Muscle layer of duodenum (tissue), 2 donors: ENCODE results near the gene RUFY3.

Experiments used
- H3K27ac ChIP-seq: one replicate; pipeline ENCODE4 v1.7.0; 2013; ENCODE audit warnings: mild to moderate bottlenecking, low read length
- H3K27me3 ChIP-seq: one replicate; pipeline ENCODE4 v1.7.0; 2013; ENCODE audit warnings: low read depth, mild to moderate bottlenecking, control low read depth, low read length
- H3K36me3 ChIP-seq, 2 donors: one replicate each; pipeline ENCODE4 v1.7.0; 2013; ENCODE audit warnings: low read length in 2 of 2, control low read depth in 1 of 2, mild to moderate bottlenecking in 1 of 2; ENCODE audit not compliant: insufficient read depth in 2 of 2, control insufficient read depth in 1 of 2
- H3K4me1 ChIP-seq, 2 donors: one replicate each; pipeline ENCODE4 v1.7.0; 2013; ENCODE audit warnings: low read length in 2 of 2, mild to moderate bottlenecking in 2 of 2, control low read depth in 1 of 2, moderate library complexity in 1 of 2; ENCODE audit not compliant: insufficient read depth in 2 of 2, control insufficient read depth in 1 of 2
- H3K4me3 ChIP-seq, 2 donors: one replicate each; pipeline ENCODE4 v1.7.0; 2013; ENCODE audit warnings: low read length in 2 of 2, low read depth in 1 of 2, mild to moderate bottlenecking in 1 of 2
- H3K9me3 ChIP-seq, 2 donors: one replicate each; pipeline ENCODE4 v1.7.0; 2013; ENCODE audit warnings: low read length in 2 of 2, control low read depth in 1 of 2, mild to moderate bottlenecking in 1 of 2; ENCODE audit not compliant: control insufficient read depth in 1 of 2
- donor health status: healthy.

Gene RUFY3

DNA sequence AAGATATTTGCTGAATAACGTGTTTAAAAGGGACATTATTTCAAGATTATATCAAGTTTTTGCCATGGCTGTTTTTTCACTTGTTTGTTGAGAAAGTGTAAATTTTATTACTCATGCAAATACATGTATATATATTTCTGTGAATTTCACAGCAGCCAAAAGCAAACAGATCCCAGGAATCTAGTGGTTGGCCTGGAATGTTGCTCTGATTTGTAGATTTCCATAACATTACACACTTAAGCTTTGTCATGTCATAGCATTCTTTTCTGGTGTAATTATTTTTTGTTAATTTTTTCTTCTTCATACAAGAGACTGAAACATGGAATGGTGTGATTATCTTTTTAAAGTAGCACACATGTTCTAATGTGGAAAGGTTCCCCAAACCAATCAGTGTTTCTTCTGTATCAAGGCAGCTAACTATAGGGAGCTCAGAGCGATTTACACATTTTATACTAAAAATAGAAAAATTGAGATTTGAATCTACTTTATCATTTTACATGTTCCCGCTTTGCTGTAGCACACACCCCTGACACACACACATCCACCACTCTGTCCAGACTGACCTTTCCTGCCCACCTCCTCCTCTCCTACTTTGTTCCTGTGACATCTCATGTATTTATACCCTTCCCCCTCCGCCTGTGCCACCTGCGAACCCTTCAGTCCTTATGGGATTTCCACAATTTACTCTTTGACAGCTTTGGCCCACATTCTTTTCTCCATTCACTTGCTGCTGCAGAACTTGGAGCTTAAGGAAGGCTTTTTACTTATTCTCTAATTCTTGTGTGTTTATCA, 20.3 kb downstream of the RUFY3 start:
- no peaks in the 10 kb centered on the region for H3K36me3 ChIP-seq
- H3K4me3 ChIP-seq = no peak overlapping the region
- H3K4me1 ChIP-seq = peaks cover 0 to 14% of the 10 kb centered on the region in 2 donors
- no peak overlapping the region for H3K27ac ChIP-seq
- no peaks in the 10 kb centered on the region for H3K27me3 ChIP-seq
- no peaks in the 10 kb centered on the region for H3K9me3 ChIP-seq

DNA sequence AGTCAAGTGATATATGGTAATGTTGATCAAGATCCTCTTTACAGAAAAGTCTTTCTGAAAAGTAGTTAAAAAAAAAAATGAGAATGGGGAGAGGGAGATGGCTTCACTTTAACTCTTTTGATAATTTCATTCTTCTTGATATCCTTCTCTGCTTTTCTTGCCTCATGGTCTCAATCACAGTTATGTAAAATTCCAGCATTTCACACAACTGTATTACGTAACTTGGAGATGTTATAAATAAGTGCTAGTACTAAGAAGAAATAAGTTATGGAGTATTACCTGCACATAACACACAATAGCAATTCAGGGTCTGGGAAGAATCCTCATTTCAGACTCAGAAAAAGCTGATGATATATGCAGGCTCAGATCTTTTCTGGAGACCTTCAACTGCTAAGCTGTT, 22.0 kb downstream of the RUFY3 start:
- Histone ChIP-seq H3K36me3 (no peaks in the 10 kb centered on the region), H3K9me3 (no peaks in the 10 kb centered on the region), H3K27me3 (no peaks in the 10 kb centered on the region), H3K27ac (no peak overlapping the region), H3K4me1 (peaks cover 0 to 14% of the 10 kb centered on the region in 2 donors), H3K4me3 (no peak overlapping the region)

DNA sequence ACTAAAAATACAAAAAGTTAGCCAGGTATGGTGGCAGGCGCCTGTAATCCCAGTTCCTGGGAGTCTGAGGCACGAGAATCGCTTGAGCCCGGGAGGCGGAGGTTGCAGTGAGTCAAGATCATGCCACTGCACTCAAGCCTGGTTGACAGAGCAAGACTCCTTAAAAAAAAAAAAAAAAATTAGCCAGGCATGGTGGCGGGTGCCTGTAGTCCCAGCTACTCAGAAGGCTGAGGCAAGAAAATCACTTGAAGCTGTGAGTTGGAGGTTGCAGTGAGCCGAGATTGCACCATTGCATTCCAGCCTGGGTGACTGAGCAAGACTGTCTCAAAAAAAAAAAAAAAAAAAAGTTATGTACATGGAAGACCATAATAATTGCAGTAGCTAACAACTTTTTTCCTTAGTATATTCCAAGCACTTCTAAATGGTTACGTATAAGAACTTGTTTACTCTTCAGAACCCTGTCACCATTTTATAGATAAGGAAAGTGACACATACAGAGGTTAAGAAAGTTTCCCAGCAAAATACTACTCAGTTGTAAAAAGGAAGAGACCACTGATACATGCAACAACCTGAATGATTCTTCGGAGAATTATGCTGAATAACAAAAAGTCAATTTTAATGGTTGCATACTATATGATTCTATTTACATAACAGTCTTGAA, 24.5 kb downstream of the RUFY3 start:
- Histone ChIP-seq H3K36me3 (no peaks in the 10 kb centered on the region), H3K27me3 (no peaks in the 10 kb centered on the region), H3K9me3 (no peaks in the 10 kb centered on the region), H3K27ac (no peak overlapping the region), H3K4me3 (no peak overlapping the region), H3K4me1 (peaks cover 0 to 4% of the 10 kb centered on the region in 2 donors)

DNA sequence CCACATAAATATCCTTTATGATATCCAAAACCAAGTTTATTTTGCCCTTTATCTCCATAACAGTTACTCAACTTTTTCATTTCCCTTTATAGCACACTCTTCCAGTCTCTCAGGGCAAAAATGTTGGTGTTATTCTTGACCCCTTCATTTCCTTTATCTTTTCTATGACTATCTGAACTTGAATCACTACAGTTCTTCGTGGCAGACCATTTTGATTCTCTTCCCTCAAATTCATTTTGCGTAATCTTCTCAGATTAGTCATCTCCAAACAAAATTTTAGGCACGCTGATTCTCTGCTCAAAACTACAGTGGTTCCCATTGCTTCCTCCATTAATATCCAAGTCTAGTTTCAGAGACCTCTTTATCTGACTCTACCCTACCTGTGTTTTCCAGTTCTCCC, 26.1 kb downstream of the RUFY3 start:
- H3K9me3 ChIP-seq = no peaks in the 10 kb centered on the region
- no peak overlapping the region for H3K4me3 ChIP-seq
- H3K27ac ChIP-seq = no peak overlapping the region
- no peaks in the 10 kb centered on the region for H3K27me3 ChIP-seq
- no peaks in the 10 kb centered on the region for H3K4me1 ChIP-seq
- no peaks in the 10 kb centered on the region for H3K36me3 ChIP-seq

DNA sequence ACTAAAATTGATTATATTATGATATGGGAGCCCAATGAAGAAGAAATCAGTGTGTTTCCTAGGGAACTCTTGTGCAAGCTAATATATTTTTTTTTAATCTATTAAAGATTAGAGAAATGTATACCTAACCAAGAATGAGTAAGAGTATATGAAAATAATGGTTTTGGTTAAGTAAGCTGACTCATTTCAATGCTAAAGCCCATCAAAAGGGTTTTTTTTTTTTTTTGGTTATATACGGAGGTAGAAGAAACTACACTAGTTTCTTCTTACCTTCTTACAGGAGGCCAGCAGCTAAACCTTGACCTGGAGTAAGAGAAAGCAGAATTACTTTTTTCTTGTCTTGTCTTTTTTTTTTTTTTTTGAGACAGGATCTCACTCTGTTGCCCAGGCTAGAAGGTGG, 27.5 kb downstream of the RUFY3 start:
- H3K4me3 ChIP-seq = no peak overlapping the region
- H3K9me3 ChIP-seq = no peaks in the 10 kb centered on the region
- H3K36me3 ChIP-seq = no peaks in the 10 kb centered on the region
- no peak overlapping the region for H3K27ac ChIP-seq
- H3K27me3 ChIP-seq = no peaks in the 10 kb centered on the region
- H3K4me1 ChIP-seq = no peaks in the 10 kb centered on the region

DNA sequence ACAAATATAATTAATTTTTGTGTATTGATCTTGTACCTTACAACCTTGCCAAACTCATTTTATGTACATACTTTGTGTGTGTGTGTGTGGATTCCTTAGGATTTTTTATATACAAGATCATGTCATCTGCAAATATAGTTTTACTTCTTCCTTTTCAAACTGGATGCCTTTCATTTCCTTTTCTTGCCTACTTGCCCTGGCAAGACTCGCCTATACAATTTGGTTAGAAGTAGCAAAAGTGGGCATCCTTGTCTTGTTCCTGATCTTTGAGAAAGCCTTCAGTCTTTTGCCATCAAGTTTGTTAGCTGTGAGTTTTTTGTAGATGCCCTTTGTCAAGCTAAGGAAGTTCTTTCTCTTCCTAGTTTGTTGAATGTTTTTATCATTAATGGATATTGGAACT, 30.5 kb downstream of the RUFY3 start:
- Histone ChIP-seq H3K27me3 (no peaks in the 10 kb centered on the region), H3K36me3 (no peaks in the 10 kb centered on the region), H3K9me3 (no peaks in the 10 kb centered on the region), H3K27ac (no peak overlapping the region), H3K4me1 (no peaks in the 10 kb centered on the region), H3K4me3 (no peak overlapping the region)

DNA sequence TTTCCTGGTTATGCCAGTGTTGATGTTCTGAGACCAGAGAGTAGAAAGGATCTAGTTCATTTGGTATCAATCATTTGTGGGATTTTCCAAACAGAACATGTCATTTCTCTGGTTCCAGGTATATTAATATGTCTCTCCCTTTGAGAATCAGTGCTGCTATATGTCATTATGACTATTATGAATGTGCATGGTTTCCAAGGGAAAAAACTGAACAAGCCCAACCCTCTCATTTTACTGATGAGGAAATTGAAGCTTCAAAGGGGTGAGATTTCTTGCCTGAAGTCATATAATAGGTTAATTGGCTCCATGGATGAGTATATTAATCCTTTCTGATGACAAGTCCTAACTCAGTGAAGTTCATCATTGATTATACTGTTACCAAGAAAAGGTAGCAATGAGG, 31.9 kb downstream of the RUFY3 start:
- H3K27ac ChIP-seq = no peak overlapping the region
- no peaks in the 10 kb centered on the region for H3K27me3 ChIP-seq
- no peaks in the 10 kb centered on the region for H3K36me3 ChIP-seq
- no peak overlapping the region for H3K4me3 ChIP-seq
- H3K9me3 ChIP-seq = no peaks in the 10 kb centered on the region
- H3K4me1 ChIP-seq = no peaks in the 10 kb centered on the region

DNA sequence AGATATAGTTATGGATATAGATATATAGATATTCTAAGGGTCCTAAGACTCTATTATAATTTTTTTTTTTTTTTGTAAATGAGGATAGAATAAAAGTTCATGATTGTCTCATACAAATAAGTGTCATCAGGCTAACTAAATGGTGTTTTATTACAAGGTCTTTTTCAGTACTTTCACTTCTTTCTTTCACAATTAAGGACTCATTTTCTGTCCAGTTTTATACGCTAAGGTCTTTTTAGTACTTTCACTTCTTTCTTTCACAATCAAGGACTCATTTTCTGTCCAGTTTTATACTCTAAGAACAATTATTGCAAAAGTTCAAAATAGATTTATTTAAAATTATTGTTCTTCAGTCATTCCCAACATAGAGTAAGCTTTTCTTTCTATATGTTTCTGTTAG, 32.7 kb downstream of the RUFY3 start:
- no peaks in the 10 kb centered on the region for H3K4me1 ChIP-seq
- H3K36me3 ChIP-seq = no peaks in the 10 kb centered on the region
- no peak overlapping the region for H3K27ac ChIP-seq
- no peaks in the 10 kb centered on the region for H3K9me3 ChIP-seq
- H3K27me3 ChIP-seq = no peaks in the 10 kb centered on the region
- no peak overlapping the region for H3K4me3 ChIP-seq

DNA sequence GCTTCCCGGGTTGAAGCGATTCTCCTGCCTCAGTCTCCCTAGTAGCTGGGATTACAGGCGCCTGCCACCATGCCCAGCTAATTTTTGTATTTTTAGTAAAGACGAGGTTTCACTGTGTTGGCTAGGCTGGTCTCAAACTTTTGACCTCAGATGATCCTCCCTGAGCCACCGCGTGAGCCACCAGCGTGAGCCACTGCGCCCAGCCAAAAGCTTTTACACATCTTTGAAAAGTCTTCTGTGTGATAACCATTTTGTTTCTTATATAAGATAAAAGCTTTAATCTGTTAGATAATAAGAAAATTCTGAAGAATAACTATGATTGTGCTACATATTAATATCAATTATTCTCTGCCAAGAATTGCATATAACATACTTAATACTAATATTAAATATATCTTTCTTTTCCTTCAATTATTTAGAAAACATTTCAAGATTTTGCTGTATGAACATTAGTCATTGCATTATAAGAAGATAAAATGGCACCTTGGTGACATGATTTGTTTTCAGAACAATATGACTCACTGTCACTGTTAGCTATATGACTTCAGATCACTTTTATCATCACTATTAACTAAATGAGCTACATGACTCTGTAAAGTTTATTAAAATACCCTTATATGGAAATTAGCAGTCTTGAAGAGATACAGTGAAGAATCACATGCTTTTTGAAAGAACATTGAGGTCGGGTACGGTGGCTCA, 33.4 kb downstream of the RUFY3 start:
- no peak overlapping the region for H3K27ac ChIP-seq
- H3K4me3 ChIP-seq = no peak overlapping the region
- H3K9me3 ChIP-seq = no peaks in the 10 kb centered on the region
- no peaks in the 10 kb centered on the region for H3K4me1 ChIP-seq
- no peaks in the 10 kb centered on the region for H3K36me3 ChIP-seq
- H3K27me3 ChIP-seq = no peaks in the 10 kb centered on the region

DNA sequence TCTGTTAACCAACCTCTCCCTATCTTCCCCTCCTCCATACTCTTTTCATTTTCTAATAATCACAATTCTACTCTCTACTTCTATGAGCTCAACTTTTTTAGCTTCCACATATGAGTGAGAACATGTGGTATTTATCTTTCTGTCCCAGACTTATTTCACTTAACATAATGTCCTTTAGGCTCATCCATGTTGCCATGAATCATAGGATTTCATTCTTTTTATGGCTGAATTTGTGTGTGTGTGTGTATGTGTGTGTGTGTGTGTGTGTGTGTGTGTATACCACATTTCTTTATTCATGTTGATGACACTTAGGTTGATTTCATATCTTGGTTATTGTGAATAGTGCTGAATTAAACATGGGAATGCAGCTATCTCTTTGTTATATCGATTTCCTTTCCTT, 37.4 kb downstream of the RUFY3 start:
- H3K4me1 ChIP-seq = no peaks in the 10 kb centered on the region
- no peak overlapping the region for H3K4me3 ChIP-seq
- no peaks in the 10 kb centered on the region for H3K9me3 ChIP-seq
- H3K36me3 ChIP-seq = peaks cover 0 to 12% of the 10 kb centered on the region in 2 donors
- H3K27me3 ChIP-seq = no peaks in the 10 kb centered on the region
- no peak overlapping the region for H3K27ac ChIP-seq

DNA sequence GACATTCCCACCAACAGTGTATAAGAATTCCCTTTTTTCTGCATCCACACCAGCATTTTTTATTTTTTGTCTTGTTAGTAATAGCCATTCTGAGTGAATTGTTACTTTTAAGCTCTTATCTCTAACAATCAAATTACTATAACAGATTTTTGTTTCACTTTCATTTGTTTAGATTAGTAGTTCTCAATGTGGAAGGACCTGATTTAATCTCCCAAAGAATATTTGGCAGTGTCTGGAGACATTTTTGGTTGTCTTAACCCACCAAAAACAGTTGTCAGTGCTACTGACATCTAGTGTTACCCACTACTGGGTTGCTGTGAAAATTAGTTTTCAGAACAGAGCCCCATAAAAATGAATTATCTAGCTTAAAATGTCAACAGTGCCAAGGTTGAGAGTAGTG, 37.9 kb downstream of the RUFY3 start:
- H3K27ac ChIP-seq = no peak overlapping the region
- no peaks in the 10 kb centered on the region for H3K9me3 ChIP-seq
- peaks cover 0 to 17% of the 10 kb centered on the region in 2 donors for H3K36me3 ChIP-seq
- no peaks in the 10 kb centered on the region for H3K4me1 ChIP-seq
- H3K27me3 ChIP-seq = no peaks in the 10 kb centered on the region
- H3K4me3 ChIP-seq = no peak overlapping the region
